Measurements from ENCODE around the gene POFUT1.
"Not testable (repeated sequence)": the region's sequence is repeated elsewhere in the genome, so short reads cannot be mapped to it uniquely, and the experiment has no call there.

The POFUT1 gene

GRCh38 chr20:32186506-32186905 is 21.2 kb upstream of the POFUT1 start:
- DNase-seq (ENCODE audit: low read depth, low spot score): no peak
- no peak overlapping the region for H3K4me3 ChIP-seq (ENCODE audit: low read length)

DNA sequence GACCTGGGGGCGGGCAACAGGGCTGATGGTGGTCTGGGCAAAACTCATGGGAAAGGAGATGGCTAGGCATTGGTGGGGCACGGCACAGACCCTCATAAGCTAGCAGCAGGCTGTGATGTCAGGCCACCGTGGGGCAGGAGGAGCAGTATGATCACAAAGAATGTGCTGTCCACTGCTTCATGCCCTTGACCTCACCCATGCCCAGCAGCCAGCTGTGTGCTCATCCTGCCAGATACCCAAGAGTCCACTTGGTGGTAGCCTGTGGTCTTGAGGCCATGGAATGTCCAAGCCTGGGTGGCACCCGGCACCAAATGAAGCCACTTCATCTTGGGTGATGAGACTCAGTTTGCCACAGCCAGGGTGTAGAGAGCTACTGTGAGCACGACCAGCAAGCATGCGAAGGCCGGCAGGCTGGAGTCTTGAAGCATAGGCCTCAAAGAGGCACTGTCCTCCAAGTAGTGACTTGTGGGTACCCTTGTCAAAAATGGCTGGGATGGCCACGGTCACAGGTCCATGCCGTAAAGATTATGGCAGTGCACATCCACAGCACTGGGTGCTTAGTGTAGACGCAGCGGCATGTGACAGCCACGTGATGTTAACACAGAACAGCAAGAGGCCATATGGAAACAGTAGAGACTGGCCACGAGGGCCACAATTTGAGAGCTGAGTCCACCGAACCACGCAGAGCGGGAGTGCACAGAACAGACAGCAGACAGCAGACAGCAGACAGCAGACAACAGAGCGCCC is 19.1 kb upstream of the POFUT1 start:
- no peak overlapping the region for H3K4me3 ChIP-seq (ENCODE audit: low read length)
- no peak for DNase-seq (ENCODE audit: low read depth, low spot score)

- no peak for DNase-seq (ENCODE audit: low read depth, low spot score)
- H3K4me3 ChIP-seq (ENCODE audit: low read length): no peak overlapping the region
These were observed 18.6 kb upstream of the POFUT1 start for GRCh38 chr20:32189123-32189410.

DNA sequence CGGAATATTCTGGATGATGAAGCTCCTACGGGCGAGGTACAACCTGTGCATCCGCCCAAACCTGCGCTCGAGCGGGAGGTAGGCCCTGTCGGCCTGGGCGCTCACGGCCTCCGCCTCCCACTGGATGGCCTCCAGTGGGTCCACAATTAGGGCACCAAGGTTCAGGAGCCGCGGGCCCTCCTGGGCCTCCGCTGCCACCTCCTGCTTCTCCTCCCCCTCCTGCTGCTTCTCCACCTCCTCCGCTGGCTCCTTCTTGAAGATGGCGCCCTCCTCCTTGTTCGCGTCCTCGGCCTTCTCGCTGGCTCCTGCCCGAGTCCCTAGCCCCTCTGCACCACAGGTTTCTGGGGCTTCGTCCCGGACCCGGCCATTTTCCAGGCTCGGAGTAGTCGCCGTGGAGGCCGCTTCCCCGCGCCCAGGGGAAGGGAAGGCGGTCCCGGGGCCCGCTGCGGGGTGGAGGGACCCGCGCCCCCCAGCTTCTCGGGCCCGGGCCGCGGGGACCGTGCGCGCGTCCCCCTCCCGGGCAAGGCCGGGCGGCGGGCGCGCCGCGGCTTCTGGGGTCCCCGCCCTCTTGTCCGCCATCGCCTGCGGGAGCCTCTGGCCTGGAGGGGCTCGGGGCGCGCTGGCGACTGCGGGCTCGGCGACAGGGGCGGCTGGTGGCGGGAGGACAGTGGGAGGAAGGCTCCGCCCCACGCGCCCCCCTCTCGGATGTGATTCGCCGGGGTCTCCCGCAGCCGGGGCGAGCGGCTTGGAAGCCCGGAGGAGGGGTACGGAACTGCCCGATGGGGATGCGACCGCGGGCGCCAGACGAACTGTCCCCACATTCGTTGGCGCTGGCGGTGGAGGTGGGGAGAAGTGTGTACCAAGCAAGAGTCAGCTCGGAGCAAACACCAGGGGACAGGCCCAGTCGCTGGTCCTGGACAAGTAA is 17.7 kb upstream of the POFUT1 start:
- no peak overlapping the region for H3K4me3 ChIP-seq (ENCODE audit: low read length)
- no peak for DNase-seq (ENCODE audit: low read depth, low spot score)

DNA sequence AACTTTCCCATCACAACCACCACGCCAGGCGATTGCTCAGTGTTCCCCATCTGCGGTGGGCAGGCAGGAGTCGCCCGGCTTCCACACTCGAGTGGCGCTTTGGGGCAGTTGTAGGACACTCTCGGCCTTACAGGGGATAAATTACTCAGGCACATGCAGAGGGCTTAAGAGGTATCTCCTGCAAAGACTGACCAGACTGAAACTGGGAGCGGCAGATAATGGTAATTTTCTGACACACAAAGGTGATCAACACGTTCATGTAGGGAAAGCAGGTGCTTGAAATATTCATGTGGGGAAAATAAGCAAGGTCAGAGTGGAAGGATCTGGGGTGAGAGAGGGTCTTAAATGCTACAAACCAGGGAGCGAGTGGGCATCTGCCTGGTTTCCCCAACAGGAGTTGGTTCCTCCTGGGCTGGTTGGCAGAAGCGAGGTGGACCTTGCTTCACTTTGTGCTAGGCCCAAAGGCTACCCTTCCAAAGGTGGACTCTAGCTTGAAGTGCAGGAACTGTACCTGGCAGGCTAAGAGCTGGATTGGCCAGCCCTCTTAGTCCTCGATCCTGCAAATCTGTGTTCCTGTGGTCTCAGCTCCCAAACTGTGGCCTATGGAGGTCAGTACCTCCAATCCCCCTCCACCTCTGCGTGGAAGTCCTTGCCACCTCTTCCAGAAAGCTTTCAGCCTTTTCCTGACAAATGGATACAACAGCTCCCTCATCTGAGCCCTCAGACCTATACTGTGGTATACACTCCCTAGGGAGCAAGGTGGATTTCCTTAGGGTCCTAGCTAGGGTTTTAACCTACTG is 16.9 kb upstream of the POFUT1 start:
- no peak for DNase-seq (ENCODE audit: low read depth, low spot score)
- no peak overlapping the region for H3K4me3 ChIP-seq (ENCODE audit: low read length)

- H3K4me3 ChIP-seq (ENCODE audit: low read length): no peak overlapping the region
- DNase-seq (ENCODE audit: low read depth, low spot score): no peak
These were observed 16.3 kb upstream of the POFUT1 start for GRCh38 chr20:32191422-32191821.

DNA sequence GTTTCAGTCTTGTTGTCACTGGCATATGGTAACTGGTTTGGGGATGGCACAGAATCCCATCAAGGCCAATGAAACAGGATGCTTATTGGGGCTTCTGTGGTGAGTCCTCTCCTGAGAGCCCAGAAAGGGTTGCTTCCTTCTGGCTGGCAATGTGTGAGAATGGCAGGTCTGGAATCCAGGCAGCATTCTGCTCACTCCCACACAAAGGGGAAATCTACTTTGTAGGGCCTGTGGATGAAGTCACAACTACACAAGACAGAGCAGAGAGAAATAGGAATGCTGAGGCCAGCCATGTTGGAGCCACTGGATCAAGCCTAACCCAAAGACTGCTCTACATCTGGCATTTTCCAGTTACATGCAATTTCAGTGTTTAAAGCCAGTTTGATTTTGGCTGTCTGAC is 15.8 kb upstream of the POFUT1 start:
- no peak for DNase-seq (ENCODE audit: low read depth, low spot score)
- H3K4me3 ChIP-seq (ENCODE audit: low read length): no peak overlapping the region

DNA sequence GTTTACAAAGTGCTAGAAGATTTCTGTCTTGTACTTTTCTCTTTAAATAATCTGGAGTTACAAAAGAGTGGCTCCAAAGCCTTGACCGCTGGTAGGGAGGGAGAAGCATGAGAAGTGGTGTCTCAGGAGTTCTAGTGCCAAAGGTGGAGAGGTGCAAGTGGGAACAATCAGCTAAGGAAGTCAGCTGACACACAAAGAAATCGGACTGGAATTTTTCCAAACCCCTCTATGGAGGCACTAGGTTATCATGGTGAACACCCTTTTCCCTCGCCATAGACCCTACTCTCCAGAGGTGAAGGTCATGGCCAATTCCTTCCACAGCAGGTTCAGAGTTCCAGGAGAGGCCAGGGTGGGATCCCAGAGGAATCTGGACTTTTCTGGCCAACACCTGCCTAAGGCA is 15.0 kb upstream of the POFUT1 start:
- no peak for DNase-seq (ENCODE audit: low read depth, low spot score)
- H3K4me3 ChIP-seq (ENCODE audit: low read length): no peak overlapping the region

DNA sequence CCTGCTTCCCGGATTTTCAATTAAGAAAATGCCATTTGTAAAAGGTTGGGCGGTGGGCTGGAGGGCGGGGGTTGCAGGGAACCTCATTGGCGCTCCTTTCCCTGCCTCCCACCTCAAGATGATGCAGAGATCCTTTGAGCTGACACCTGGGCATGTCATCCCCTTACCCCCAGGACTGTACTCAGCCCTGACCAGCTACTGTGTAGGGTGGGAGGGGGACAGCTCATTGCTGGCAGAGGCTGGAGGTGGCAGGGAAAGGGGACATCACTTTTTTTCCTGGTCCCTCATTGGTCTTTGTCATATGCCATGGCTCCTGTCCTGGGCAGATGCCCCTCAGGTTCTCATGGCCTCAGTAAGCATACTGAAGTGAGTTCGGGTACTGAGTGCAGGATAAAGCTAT is 14.3 kb upstream of the POFUT1 start:
- H3K4me3 ChIP-seq (ENCODE audit: low read length); DNase-seq (ENCODE audit: low read depth, low spot score): not testable (repeated sequence)

- H3K4me3 ChIP-seq (ENCODE audit: low read length): no peak overlapping the region
- DNase-seq (ENCODE audit: low read depth, low spot score): no peak
These were observed 13.7 kb upstream of the POFUT1 start for GRCh38 chr20:32193996-32194395.

DNA sequence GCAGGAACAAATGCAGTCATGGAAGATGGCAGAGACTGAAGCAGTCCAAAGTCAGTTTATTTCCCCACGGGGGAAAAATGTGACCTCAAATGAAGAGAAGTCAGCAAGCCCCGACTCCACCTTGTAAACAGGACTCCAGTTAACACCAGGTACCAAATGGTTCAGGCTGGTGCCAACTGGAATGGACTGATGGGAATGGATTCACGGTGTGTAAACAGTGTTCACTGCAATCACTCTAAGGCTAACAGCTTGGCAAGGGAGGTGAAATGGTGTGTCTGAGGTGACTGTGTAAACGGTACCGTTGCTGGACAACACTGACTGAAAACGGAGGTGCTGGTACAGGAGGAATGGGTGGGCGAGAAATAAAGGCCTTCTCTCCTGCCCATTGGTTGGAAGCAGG is 12.1 kb upstream of the POFUT1 start:
- no peak overlapping the region for H3K4me3 ChIP-seq (ENCODE audit: low read length)
- DNase-seq (ENCODE audit: low read depth, low spot score): no peak

DNA sequence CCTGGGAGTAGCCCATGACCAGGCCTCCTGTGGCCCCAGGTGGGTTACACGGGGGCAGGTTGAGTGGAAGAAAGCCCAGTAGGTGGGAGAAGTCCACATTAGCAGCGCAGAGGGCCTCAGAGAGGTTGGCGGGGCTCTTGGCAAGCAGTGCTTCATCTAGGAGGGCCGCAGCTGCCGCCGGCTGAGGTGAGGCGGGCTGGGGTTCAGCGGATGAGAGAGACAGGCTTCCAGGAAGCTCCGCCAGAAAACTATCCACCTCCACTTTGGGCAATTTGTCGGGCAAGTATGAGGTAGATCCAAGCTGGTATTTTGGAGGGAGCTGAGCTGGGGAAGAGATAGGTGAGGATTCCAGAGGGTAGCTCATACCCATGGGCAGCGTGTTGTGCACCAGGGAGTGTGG is 11.1 kb upstream of the POFUT1 start:
- H3K4me3 ChIP-seq (ENCODE audit: low read length); DNase-seq (ENCODE audit: low read depth, low spot score): not testable (repeated sequence)

DNA sequence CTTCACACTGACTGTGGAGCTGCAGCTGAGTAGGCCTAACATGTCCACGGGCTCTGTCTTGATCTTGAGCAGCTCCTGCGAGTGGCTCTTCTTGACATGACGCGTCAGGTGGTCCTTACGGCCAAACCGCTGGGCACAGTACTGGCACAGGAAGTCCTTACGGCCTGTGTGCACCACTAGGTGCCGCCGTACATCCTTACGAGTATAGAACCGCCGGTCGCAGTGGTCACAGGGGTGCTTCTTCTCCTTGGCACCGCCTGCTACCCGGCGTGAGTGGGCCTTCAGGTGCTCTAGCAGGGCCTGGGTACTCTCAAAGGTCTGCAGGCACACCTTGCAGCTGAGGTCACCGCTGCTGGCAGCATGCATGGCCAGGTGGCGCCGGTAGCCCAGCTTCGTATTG is 10.5 kb upstream of the POFUT1 start:
- not testable (repeated sequence) for H3K4me3 ChIP-seq (ENCODE audit: low read length); DNase-seq (ENCODE audit: low read depth, low spot score)

GRCh38 chr20:32199006-32199405 is 8.7 kb upstream of the POFUT1 start:
- DNase-seq (ENCODE audit: low read depth, low spot score): no peak
- no peak overlapping the region for H3K4me3 ChIP-seq (ENCODE audit: low read length)

- no peak for DNase-seq (ENCODE audit: low read depth, low spot score)
- H3K4me3 ChIP-seq (ENCODE audit: low read length): no peak overlapping the region
These were observed 6.2 kb upstream of the POFUT1 start for GRCh38 chr20:32201296-32201976.

GRCh38 chr20:32201977-32202363 is 5.7 kb upstream of the POFUT1 start:
- no peak for DNase-seq (ENCODE audit: low read depth, low spot score)
- H3K4me3 ChIP-seq (ENCODE audit: low read length): no peak overlapping the region

- no peak overlapping the region for H3K4me3 ChIP-seq (ENCODE audit: low read length)
- no peak for DNase-seq (ENCODE audit: low read depth, low spot score)
These were observed 4.1 kb upstream of the POFUT1 start for GRCh38 chr20:32203356-32204204.
